ENCODE data around the gene ZFHX3. TPM values are rescaled to one million over a fixed set of nuclear protein-coding genes. Genes with fewer than 3 reads are reported as not detected.

Gene ZFHX3
- total and polyA plus RNA-seq, 2 donors from 2014 or later = 2.3 to 29.3 TPM

- Histone ChIP-seq H3K27me3 (ENCODE audit: control insufficient read depth, insufficient read depth, low read length) (no peaks in the 10 kb centered on the region), H3K27ac (ENCODE audit: low read depth in 2 of 2, low read length in 2 of 2) (no peak overlapping the region), H3K9me3 (ENCODE audit: control insufficient read depth in 2 of 3, insufficient read depth in 1 of 3, low read length in 3 of 3) (no peaks in the 10 kb centered on the region), H3K9ac (ENCODE audit: low read length in 3 of 3) (no peak overlapping the region), H3K4me1 (ENCODE audit: control insufficient read depth in 2 of 3, insufficient read depth in 2 of 3, low read depth in 1 of 3, low read length in 3 of 3) (no peaks in the 10 kb centered on the region), H3K4me3 (ENCODE audit: low read length in 3 of 3) (no peak overlapping the region), H3K36me3 (ENCODE audit: control insufficient read depth in 2 of 3, insufficient read depth in 3 of 3, low read length in 3 of 3) (no peaks in the 10 kb centered on the region)
- FAIRE-seq = no peak
- no peak for TF ChIP-seq CTCF (IDR thresholded peaks at IDR 0.05; ENCODE audit: borderline replicate concordance, extremely low read depth, insufficient read depth)
- intact Hi-C loops (cut with DNase I) = no loop called here
- DNase-seq = no peak
Observed at GRCh38 chr16:72835086-72835485, 212.8 kb downstream of the ZFHX3 start.

DNA sequence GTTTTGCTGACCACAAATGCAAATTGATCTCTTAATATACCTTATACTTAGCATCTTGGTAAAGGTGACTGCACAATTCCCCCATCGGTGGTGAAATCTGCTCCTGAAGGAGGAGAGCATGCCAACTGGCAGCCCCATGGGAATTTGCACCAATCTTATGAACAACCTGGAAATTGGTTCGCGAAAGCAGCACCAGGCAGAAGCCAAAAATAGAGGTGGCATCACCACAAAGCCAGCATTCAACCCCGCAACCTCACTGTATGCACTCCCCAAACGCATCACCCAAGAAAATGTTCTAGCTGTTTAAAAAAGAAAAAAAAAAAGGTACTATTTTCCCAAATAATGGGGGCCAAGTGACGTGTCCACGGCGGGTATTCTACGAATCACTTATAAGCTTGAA lies 213.4 kb downstream of the ZFHX3 start:
- Histone ChIP-seq H3K9me3 (ENCODE audit: control insufficient read depth in 2 of 3, insufficient read depth in 1 of 3, low read length in 3 of 3) (no peaks in the 10 kb centered on the region), H3K9ac (ENCODE audit: low read length in 3 of 3) (no peak overlapping the region), H3K27ac (ENCODE audit: low read depth in 2 of 2, low read length in 2 of 2) (no peak overlapping the region), H3K27me3 (ENCODE audit: control insufficient read depth, insufficient read depth, low read length) (no peaks in the 10 kb centered on the region), H3K4me1 (ENCODE audit: control insufficient read depth in 2 of 3, insufficient read depth in 2 of 3, low read depth in 1 of 3, low read length in 3 of 3) (no peaks in the 10 kb centered on the region), H3K4me3 (ENCODE audit: low read length in 3 of 3) (no peak overlapping the region), H3K36me3 (ENCODE audit: control insufficient read depth in 2 of 3, insufficient read depth in 3 of 3, low read length in 3 of 3) (no peaks in the 10 kb centered on the region)
- FAIRE-seq (no peak), DNase-seq (no peak)
- intact Hi-C loops (cut with DNase I) = no loop called here
- TF ChIP-seq CTCF (IDR thresholded peaks at IDR 0.05; ENCODE audit: borderline replicate concordance, extremely low read depth, insufficient read depth) = no peak

DNA sequence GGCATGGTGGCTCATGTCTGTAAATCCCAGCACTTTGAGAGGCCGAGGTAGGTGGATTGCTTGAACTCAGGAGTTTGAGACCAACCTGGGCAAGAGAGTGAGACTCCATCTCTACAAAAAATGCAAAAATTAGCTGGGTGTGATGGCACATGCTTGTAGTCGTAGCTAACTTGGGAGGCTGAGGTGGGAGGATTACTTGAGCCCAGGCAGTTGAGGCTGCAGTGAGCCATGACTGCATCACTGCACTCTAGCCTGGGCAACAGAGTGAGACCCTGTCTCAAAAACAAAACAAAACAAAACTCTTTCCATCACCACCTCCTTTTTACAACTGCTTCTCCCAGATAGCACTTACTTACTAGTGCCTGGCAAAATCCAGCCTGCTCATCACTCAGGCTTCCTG lies 214.0 kb downstream of the ZFHX3 start:
- Histone ChIP-seq H3K9me3 (ENCODE audit: control insufficient read depth in 2 of 3, insufficient read depth in 1 of 3, low read length in 3 of 3) (no peaks in the 10 kb centered on the region), H3K27ac (ENCODE audit: low read depth in 2 of 2, low read length in 2 of 2) (no peak overlapping the region), H3K36me3 (ENCODE audit: control insufficient read depth in 2 of 3, insufficient read depth in 3 of 3, low read length in 3 of 3) (peaks cover 0 to 2% (median 0%) of the 10 kb centered on the region in 3 donors), H3K27me3 (ENCODE audit: control insufficient read depth, insufficient read depth, low read length) (no peaks in the 10 kb centered on the region), H3K4me3 (ENCODE audit: low read length in 3 of 3) (no peak overlapping the region), H3K9ac (ENCODE audit: low read length in 3 of 3) (no peak overlapping the region), H3K4me1 (ENCODE audit: control insufficient read depth in 2 of 3, insufficient read depth in 2 of 3, low read depth in 1 of 3, low read length in 3 of 3) (no peaks in the 10 kb centered on the region)
- DNase-seq (no peak), FAIRE-seq (no peak)
- no peak for TF ChIP-seq CTCF (IDR thresholded peaks at IDR 0.05; ENCODE audit: borderline replicate concordance, extremely low read depth, insufficient read depth)
- intact Hi-C loops (cut with DNase I) = no loop called here

GRCh38 chr16:72833482-72833881 lies 214.4 kb downstream of the ZFHX3 start:
- TF ChIP-seq CTCF (IDR thresholded peaks at IDR 0.05; ENCODE audit: borderline replicate concordance, extremely low read depth, insufficient read depth) = no peak
- Histone ChIP-seq H3K27me3 (ENCODE audit: control insufficient read depth, insufficient read depth, low read length) (no peaks in the 10 kb centered on the region), H3K9me3 (ENCODE audit: control insufficient read depth in 2 of 3, insufficient read depth in 1 of 3, low read length in 3 of 3) (no peaks in the 10 kb centered on the region), H3K4me1 (ENCODE audit: control insufficient read depth in 2 of 3, insufficient read depth in 2 of 3, low read depth in 1 of 3, low read length in 3 of 3) (no peaks in the 10 kb centered on the region), H3K9ac (ENCODE audit: low read length in 3 of 3) (no peak overlapping the region), H3K27ac (ENCODE audit: low read depth in 2 of 2, low read length in 2 of 2) (no peak overlapping the region), H3K4me3 (ENCODE audit: low read length in 3 of 3) (no peak overlapping the region), H3K36me3 (ENCODE audit: control insufficient read depth in 2 of 3, insufficient read depth in 3 of 3, low read length in 3 of 3) (peaks cover 0 to 2% (median 0%) of the 10 kb centered on the region in 3 donors)
- FAIRE-seq (no peak), DNase-seq (no peak)
- intact Hi-C loops (cut with DNase I) = no loop called here

Data from kidney (tissue), 14 donors.